GM21786 (cell line): ENCODE measurements around the gene RRAS.

Source experiments
- ATAC-seq: cut with Tn5 transposase; IDR thresholded peaks from one replicate; pipeline ENCODE4 v1.9.1; 2021; ENCODE audit not compliant: unreplicated experiment

The RRAS gene

DNA sequence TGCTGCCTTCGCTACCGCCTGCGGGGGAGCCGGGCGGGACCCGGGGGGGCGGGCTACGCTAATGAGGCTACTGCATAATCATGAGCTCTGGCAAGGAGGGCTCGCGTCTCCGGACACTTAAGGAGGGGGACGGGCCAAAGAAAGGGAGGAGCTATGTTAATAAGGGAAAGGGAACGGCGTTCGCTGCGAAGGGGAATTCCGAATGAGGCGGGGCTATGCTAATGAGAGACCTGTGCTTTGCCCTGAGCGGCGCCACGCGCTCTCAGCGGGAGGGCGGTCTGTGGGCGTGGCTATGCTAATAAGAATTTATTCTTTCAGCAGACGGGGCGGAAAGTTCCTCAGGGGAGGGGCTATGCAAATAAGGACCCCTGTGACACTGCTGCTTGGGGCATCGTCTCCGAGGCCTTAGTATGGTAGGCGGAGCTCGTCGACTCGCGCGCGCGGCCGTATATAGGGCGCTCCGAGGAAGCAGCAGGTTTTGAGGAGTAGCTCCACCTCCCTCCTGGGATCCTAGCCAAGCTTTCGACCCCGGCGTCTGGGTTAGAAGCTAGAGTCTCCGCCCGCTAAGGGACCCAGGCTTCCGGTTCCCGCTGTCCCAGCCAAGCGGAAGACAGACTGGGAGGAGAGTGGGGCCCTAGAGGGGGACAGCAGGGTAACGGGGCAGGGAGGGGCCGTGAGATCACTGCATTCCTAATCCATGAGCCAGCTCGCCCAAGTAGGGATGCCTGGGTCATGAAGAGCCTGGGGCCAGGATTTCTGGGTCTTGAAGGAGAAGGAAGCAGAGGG is at the start of gene RRAS:
TSS of gene RRAS (minus strand) at position 31 of the 786 bp plus-strand sequence. CDS start 45 bp downstream, outside the sequence.
- peak; percentile 59 for ATAC-seq

DNA sequence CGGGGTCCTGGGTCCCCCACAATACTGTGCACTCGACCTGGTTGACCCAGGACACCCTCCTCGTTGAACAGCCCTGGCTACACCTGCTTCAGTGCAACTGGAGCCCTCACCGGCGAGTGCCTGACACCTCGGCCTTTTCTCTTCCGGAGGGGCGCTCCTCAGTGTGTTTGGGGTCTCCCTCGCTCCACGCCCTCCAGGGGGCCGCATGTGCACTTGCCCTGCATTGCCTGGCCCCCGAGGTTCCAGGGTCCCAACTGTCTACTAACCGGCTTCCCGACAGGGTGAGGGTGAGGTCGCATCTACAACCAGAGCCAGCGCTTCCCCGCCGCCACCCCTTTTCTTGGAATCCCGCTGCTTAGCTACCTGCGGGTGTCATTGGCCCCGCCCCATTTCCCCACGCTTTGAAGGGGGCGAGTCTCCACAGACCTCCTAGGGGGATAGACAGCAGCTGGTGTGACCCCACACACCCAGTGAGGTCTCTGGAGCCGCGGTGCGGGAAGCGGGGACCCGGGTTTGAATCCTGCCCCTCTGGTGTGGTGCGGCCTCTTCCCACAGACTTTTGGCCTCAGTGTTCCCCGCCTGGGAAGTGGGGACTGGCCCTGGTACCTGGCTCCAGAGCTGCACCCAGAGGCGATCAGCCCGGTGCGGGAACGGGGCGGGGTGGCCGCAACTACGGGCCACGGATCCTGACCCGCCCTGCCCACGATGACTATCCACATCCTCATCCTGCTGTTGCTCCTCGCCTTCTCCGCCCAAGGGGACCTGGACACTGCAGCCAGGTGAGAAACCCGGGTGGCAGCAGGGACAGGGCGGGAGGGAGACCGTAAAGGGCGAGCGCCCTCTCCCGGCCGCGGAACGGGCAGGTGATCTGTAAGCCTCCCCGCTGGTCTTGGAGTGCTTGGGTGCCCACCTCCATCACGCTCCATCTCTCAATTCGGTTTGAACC is 49.5 kb upstream of the RRAS start, which contains the start of gene ADM5:
TSS of gene ADM5 (plus strand) at position 462 of the 946 bp plus-strand sequence. CDS start at position 706, 244 bp downstream.
- ATAC-seq, result no peak

DNA sequence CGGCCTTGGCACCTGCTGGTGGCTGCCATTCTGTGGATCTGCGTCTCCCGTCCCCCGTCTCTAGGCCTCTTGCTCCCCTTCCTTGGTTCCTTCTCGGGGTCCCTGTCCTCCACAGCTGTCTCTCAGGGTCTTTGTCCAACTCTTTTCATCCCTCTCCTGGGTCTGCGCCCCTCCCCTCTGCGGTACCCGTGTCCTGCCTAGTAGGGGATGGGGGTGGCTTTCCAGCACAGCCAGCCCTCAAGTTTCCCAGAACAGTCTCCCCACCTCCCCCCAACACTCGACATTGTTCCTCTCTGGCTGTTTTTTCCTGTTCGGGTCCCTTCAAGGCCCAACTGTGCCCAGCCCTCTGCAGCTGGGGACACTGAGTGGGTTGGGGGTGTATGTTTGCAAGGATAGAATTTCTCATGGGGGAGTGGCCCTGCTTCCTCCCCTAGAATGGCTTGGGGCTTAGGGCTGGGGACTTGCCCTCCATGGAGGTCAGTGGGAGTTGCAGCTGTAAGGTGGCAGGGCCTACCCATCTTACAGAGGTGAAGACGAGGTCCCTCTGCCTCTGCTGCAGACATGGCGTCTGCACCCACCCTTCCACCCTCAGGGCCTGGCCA is 48.7 kb upstream of the RRAS start:
- ATAC-seq, result no peak

DNA sequence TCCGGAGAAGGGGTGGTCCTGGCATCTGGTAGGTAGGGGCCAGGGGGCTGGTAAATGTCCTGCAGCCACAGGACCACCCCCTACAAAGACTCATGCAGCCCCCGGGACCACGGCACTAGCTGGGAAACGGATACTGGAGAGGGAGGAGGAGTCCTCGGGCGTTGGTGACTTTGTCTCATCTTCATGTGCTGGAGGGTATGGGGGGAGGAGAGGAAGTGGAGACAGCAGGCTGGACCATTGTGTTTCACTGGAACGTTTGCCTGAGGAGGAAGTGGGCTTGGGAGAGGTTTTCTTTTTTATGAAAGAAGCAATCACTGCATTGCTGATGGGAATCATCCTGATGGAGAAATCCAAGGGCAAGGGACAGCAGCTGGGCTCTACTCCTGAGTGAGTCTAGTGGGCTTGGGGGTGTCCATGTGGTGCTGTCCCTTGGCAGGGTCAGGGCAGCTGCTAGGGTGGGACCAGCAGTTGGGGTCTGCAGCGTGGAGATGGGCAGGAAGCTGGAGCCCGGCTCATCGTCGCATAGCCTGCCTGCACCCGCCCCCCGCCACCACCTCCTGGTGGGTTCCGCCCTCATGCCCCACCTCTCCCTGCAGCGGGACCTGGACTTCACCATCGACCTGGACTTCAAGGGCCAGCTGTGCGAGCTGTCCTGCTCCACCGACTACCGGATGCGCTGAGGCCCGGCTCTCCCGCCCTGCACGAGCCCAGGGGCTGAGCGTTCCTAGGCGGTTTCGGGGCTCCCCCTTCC is 47.8 kb upstream of the RRAS start:
- ATAC-seq, result no peak

DNA sequence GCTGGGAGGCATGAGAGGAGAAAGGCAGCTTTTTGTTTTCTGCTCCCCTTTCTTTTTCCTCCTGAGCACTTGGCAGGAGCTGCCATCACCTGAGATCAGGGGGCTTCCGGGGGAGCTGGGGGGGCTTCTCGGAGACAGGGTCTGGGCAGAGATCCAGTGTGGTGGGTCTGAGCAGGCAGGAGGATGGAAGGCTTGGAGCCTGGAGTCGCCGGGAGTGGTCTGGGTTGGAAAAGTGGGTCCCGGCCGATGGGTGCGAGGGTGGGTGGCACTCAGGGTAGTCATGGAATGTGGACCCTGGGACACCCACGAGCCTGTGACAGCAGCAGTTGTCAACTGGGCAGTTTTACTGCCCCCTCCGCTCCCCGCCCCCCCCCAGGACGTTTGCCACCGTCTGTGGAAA is 47.2 kb upstream of the RRAS start:
- ATAC-seq, result no peak

DNA sequence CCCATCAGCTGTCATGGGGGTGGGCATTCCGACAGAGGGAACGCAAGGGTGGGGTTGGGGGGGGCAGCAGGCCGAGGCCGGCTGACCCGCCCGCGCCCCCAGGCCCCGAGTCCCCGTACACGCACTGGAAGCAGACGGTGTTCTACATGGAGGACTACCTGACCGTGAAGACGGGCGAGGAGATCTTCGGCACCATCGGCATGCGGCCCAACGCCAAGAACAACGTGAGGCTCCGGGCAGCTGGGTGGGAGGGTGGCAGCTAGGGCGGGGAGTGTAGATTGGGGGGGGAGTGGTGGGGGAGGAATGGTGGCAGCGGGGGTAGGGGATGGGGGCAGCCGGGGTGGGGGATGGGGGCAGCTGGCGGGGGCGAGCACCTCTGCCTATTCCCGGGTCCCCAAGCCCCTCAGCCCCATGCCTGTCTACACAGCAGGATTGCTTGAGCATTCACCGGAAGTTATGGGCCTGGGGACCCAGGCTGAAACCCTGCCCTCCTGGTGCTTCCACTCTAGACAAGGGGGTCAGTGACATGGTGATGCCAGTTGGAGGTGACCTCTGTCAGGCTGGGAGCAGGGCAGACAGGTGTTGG is 46.7 kb upstream of the RRAS start:
- ATAC-seq, result no peak

DNA sequence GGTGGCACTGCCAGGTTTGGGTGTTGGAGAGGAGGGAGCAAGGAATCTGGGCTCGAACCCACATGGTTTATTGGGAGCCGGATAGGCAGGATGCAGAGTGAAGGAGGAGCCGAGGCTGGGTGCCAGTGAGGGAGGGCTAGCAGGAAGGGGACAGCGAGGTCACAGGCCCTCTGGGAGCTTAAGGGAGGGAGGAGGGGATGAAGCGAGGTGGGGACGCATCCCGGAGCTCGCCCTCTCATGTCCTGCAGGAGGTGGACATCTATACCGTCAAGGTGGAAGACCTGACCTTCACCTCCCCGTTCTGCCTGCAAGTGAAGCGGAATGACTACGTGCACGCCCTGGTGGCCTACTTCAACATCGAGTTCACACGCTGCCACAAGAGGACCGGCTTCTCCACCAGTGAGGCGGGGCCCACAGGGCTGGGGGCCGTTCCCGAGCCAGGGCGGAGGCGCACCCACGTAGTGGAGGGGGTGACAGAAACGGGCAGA is 45.9 kb upstream of the RRAS start:
- no peak for ATAC-seq

DNA sequence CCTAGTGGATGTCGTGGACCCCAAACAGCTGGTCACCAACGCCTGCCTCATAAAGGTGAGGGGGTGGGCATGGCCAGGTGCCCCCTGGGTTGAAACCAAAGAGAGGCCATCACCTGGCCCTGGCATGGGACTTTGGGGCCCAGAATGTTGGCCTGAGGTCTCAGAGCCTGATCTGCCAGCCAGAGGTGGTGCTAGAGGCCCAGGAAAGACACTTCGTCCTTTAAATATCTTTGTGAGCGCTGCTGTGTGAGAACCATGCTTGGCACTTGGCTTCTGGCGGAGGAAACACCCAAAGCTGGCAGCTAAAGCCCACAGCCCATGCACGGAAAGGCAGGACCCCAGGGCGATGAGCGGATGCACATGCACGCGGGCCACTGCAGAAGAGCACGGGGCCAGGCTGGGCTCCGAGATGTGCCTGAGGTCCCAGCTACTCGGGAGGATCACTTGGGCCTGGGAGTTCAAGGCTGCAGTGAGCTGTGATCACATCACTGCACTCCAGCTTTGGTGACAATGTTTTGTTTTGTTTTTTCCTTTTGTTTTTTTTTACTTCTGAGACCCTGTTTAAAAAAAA is 45.1 kb upstream of the RRAS start:
- no peak for ATAC-seq

DNA sequence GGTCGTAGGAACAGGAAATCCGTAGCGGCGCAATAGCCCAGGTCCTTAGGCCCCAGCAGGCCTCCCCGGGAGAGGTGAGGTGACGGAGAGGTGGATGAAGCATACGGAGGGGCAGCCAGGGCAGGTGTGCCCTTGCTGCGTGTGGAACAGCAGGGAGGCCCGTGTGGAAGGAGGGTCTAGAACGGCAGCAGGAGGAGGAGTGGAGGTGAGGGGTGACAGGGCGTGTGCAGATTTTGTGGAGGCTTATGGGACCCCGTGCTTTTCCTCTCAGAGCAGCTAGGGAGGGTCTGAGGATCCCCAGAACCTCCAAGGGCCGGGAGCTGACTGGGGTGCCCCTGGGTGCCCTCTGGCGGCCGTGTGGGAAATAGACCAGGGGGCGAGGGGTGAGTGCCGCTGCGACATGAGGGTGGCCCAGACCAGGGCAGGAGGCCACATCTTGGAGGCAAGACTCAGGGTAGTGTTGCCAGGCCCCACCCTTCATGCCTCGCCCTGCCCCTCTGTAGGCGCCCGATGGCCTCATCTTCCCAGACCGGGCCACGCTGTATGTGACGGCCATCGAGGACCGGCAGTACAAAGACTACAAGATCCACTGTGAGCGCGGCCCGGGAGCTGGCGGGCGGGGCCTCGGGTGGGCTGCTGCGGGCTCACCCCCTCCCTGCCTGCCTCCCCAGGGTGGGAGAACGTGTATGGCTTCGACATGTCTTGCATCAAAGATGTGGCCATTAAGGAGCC is 44.5 kb upstream of the RRAS start:
- no peak for ATAC-seq

DNA sequence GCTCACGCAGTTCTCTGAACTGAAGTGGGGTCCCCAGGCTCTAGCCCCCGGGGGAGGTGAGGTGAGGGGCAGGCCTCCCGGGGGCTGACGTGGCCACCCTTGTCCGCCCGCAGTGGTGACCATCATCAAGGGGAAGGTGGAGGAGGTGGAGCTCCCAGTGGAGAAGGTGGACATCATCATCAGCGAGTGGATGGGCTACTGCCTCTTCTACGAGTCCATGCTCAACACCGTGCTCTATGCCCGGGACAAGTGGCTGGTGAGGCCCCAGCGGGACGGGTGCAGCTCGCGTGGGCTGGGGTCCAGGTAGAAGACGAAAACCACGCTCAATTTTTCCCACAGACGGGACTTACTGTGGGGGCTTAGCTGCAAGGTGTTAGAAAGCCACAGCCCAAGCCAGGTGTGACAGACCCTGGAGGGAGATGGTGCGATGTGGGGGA is 43.9 kb upstream of the RRAS start:
- ATAC-seq, result no peak

DNA sequence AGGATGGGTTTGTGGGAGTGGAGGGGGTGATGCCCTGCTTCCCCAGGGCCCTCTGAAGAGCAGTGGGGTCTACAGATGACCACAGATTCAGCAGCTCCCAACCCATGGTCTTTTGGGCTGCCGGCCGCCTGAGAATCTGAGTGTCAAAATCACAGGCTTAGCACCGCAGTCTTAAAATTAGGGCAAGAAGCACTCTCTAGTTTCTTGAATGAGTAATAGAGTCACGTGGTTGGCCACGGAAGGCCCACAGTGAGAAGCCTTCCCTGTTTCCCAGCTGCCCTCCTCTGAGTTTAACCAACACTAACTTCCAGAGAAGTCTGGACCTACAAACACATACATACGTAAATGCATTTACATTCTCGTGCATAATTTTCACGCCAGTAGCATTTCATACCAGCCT is 42.3 kb upstream of the RRAS start:
- no peak for ATAC-seq

DNA sequence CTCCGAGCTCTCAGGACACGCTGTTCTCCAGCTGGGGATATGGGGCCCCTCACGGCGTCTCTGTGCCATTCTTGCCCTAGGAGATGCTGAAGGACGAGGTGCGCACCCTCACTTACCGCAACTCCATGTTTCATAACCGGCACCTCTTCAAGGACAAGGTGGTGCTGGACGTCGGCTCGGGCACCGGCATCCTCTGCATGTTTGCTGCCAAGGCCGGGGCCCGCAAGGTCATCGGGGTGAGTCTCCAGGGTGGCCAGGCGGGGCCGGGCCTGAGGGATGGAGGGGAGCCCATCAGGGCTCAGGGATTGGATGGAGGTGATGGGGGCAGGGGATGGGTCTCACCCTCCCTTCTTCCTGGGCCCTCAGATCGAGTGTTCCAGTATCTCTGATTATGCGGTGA is 41.9 kb upstream of the RRAS start:
- no peak for ATAC-seq

DNA sequence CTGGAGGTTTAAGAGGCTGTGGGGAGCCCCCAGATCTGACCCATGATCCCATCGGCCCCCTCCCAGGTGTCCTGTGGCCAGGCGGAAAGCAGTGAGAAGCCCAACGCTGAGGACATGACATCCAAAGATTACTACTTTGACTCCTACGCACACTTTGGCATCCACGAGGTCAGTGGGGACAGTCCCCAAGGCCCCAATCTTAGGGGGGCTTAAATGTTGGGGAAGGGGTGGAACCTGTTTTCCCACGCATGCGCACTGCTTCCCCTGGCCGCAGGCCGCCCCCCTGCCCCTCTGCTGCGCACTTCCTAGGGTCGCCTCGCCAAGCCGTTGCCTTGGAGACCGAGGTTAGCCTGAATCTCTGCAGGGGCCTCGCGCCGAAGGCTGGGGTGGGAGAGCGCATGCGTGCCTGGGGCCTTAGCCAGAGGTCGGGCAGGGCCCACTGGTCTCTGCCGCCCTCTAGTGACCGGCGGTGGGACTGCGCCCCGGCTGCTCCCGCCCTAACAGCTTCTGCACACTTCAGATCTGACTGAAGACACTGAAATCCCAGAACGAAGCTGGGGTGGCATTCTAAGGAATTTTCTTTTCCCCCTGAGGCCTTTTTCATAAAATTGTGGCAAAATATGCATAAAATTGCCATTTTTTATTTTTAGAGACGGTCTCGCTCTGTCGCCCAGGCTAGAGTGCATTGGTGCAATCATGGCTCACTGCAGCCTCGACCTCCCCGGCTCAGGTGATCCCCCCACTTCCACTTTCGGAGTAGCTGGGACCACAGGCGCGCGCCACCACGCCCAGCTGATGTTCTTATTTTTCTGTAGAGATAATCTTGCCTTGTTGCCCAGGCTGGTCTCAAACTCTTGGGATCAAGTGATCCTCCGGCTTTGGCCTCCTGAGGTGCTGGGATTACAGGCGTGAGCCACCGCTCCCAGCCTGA is 40.7 kb upstream of the RRAS start:
- no peak for ATAC-seq

DNA sequence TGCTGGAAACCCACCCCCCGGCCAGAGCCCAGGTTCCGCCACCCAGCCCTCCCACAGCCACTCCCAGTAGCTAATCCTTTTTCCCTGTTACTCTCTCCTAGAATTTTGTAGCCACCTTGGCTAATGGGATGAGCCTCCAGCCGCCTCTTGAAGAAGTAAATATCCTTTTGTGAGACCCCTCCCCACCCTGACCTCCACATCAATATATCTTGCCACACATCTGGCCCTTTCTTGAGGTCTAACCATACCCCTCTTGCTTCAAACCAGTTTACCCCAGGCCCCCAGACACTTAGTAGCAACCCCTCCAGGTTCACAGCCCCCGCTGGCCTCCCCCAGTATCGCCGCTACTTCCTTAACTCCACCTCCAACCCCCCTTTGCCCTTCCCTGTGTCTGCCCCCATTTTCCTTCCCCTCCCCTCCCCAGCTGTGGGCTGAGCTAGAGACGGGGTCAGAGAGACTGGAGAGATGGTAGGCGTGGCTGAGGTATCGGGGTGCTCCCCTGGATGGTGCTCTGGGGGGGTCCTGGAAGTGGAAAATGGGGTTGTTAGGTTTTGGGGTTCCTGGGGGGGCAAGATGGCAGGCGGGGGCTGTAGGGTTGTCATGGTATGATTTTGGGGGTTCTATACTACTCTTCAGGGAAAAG is 39.9 kb upstream of the RRAS start:
- no peak for ATAC-seq

DNA sequence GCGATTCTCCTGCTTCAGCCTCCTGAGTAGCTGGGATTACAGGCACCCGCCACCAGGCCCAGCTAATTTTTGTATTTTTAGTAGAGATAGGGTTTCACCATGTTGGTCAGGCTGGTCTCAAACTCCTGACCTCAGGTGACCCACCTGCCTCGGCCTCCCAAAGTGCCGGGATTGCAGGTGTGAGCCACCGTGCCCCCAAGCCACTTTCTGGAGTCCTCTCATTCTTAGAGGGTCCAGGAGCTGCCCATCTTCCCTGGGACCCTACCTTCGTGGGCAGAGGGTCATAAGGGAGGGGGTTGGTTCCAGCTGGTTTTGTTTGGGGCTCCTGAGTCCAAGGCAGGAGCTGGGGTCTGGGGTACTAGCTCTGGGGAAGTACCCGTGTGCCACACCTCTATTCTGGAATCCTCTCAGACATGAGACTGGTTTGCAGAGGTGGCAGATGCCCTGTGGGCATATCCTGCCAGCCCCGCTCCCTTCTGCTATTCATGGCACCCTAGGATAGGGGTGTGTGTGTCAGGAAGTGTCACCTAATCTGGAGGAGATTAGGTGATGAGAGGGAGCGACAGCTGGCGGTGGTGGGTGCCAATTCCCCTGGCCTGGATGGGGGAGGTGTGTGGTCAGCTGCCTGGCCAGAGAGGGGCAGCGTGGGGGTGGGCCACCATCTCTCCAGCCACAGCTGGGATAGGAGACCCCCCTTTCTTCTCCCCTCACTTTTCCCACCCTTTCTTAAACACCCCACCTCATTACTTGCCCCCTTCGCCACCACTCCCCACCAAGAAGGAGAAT is 39.2 kb upstream of the RRAS start:
- ATAC-seq, result no peak

DNA sequence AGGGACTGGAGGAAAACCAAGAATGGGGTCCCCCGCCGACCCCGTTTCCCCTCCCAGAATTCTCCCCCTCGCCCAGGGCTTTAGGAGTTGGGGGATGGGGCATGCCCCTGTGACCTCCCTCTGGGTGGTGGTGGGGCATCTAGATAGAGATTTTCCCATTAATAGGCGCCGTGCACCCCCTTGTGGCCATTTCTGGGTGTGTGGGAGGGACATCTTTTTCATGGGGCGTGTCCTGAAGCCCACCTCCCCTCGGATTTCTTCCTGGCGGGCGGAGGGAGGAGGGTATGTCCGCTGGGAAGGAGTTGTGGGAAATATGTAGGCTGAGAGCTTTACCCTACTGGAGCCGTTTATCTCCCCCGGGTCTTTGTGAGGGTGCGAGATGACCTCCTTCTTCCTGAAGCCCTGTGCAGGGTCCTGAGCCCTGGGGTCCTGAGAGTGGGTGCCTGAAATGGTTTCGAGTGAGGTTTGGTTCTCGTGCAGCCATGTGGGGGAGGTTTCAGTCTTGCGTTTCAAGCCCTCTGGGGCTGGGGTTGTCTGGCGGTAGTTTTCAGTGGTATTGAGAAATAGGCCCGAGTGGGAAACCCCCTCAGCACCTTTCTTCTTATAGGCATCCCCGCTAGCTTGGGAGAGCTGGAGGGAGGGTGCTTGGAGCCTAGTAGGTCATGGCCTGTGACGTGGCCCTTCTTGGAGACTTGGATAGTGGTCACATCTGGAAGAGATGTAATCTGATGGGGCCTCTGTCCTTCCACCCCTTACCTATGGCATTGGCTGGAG is 38.1 kb upstream of the RRAS start:
- no peak for ATAC-seq
